HG02759 (cell line): ENCODE measurements around the gene PYGB.

ENCODE experiments used
- ATAC-seq: cut with Tn5 transposase; IDR thresholded peaks from one replicate; pipeline ENCODE4 v1.9.1; 2021; ENCODE audit warnings: mild to moderate bottlenecking, moderate library complexity; ENCODE audit not compliant: unreplicated experiment

The PYGB gene

GRCh38 chr20:25269057-25269832, 21.4 kb downstream of the PYGB start:
- no peak for ATAC-seq

DNA sequence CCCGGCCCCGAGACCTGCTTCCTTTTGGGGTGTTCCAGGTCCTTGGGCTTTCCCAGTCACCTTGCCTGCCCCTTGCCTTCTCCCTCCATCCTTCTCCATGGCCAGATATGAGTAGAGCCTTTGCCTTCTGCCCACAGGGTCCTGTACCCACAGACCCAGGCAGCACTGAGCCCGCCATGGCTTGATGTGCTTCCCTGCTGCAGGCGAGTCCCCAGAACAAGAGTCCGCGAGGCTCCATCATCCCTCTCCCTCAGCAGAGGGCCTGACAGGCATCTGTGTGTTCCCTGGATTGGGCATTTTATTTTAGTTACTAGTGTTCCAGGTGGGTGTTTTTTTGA, 21.9 kb downstream of the PYGB start:
- no peak for ATAC-seq

DNA sequence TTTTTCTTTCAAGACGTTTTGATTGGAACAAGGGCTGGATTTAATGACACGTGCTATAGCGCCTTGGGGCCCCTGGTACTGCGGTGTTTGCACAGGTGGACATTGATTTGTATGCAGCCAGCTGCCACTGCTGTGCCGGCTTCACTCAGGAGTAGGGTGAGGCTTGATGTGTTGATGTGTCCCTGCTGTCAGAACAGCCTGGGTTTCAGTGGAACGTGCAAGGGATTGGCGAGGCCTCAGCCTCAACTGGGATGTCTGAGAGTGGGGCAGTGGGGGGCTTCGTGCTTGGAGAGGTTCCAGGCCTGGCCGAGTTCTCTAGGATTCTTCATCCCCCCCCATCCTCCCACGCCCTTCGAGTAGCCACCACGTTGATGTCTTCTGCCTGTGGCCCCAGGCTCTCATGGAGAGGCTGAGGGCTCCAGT, 23.0 kb downstream of the PYGB start:
- no peak for ATAC-seq

- ATAC-seq = no peak
Measured at GRCh38 chr20:25271486-25272222, 23.8 kb downstream of the PYGB start.

DNA sequence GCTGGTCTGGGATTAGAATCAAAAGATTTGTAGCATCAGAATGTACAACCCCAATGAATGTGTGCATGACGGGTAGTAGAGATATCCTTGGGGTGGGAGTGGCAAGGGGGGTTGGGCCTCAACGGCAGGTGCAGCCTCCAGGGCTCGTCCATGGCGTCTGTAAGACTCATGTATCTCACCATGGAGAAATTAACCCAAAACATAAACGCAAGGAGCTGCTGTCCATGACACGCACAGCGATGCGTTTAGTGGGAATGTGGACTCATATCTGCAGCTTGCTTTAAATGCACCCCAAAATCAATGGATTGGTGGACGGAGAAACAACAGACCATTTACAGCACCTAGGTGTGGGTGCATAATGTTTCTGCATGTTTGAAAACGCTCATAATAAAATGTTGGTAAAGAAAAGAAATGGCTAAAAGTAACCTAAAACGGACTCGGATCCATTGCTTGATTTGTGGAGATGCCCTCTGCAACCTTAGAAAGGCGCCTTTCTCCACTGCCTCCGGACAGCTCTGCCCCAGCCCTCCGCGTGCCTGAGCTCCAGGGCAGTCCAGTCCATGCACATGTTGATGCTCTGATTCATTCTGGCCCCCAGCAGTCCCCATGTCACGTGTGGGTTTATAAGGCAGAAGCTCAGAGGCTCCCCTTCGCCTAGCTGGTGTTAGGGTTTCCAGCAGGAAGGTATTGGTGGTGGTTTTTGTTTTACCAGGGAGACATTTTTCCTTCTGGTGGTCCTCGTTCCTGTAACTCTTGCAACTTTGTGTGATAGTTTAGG, 24.5 kb downstream of the PYGB start:
- ATAC-seq = no peak

- no peak for ATAC-seq
Measured at GRCh38 chr20:25273046-25273445, 25.2 kb downstream of the PYGB start.

GRCh38 chr20:25273541-25274358, 25.9 kb downstream of the PYGB start:
- no peak for ATAC-seq

DNA sequence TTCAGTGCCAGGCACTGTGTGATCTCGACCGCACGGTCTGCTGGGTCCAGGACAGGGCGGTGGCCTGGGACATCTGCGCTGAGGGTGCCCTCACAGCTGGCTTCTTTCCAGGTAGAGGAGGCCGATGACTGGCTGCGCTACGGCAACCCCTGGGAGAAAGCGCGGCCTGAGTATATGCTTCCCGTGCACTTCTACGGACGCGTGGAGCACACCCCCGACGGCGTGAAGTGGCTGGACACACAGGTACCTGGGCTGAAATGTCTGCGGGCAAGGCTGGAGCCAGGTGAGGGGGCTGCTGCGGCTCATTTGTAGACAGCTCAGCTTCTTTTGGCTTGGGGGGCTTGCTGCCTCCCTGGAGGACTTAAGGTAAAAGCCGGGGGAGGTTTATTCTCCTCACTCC, 26.6 kb downstream of the PYGB start:
- no peak for ATAC-seq

DNA sequence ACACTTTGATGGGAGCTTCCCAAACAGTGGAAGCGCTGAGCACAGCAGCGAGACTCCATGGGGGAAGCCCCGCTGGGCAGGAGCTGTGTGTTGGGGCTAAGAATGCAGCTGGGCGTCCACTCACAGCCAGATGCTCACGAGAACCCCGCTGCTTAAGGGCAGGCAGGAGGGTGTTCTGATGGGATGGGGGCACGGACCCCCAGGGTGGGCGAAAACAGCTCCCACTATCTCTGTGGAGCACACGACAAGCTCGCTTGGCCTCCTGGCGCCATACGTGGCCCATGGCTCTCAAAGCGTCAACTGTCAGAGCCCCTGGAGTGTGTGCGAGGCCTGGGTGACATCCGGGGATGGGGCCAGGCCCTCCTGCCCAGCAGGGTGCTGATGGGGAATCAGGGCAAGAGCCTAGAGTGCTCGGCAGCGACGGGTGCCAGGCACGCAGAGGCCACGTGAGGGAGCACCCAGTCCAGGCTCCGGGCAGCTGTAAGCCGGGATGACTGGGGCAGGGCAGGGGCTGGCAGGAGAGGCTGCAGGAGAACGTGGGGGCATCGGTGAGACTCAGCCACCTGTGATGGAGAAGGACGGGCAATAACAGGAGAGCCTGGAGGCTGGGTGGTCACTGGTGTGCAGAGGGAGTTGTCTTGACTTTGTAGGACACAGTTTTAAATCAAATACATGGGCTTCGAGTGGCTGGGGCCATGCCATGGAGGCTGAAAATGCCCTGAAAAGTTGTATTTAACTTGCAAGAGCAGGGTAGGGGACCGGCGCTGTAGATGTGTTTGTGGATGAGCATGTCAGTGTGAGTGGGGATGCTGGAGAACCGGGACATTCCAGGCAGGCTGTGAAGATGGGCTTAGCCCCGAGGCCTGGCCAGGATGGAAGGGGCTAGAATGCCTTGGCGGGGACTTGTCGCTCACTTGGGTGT, 27.3 kb downstream of the PYGB start:
- ATAC-seq = no peak

- ATAC-seq = no peak
Measured at GRCh38 chr20:25275813-25276532, 28.1 kb downstream of the PYGB start.

DNA sequence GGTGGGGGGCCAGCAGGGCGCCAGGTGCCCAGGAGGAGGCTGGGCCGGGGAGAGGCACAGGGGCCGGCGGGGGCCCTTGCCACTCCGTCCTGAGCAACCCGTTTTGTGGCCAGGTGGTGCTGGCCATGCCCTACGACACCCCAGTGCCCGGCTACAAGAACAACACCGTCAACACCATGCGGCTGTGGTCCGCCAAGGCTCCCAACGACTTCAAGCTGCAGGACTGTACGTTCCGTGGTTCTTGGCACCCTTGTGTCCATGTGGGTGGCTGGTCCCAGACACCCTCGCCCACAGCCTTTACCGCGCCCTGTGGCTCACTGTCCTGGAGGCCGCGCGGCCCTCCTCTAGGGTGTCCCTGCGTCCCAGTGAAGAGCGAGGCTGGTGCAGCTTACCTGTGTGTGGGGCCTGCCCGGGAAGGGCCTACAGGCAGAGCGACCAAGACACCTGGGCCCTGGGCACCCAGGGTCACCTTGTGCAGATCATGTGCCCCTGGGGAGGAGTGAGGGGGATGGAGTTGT, 28.7 kb downstream of the PYGB start:
- no peak for ATAC-seq

DNA sequence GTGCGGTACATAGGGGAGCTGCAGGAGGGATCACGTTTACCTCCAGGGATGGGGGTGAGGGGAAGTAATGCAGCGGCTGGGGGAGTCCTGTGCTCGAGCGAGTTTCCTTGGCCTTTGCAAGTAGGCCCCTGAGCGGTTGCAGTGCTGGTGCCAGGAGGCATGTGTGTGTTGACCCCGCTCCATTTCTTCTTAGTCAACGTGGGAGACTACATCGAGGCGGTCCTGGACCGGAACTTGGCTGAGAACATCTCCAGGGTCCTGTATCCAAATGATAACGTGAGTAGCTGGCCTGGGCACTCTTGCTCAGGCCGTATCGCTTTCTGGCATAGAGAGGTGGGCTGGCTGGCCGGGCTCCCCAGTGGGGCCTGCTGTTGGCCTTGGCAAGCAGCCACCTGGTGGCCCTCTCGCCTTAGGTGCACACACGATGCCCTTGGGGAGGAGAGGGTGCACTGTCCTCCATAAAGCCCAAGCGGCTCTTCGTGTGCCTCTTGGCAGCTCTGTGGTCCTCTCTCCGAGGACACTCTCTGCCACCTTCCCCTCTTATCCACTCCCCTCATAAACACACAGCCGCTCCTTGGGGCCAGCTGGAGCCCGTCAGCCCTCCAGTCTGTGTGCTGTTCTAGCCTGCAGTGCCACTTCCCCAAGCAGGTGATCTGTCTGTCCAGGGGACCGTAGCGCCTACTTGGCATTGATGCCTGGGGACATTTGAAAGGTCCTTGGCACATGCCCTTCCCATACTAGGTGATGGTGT, 29.3 kb downstream of the PYGB start:
- ATAC-seq = no peak

- no peak for ATAC-seq
Measured at GRCh38 chr20:25277941-25278521, 30.1 kb downstream of the PYGB start.

- no peak for ATAC-seq
Measured at GRCh38 chr20:25278636-25279361, 30.9 kb downstream of the PYGB start.

DNA sequence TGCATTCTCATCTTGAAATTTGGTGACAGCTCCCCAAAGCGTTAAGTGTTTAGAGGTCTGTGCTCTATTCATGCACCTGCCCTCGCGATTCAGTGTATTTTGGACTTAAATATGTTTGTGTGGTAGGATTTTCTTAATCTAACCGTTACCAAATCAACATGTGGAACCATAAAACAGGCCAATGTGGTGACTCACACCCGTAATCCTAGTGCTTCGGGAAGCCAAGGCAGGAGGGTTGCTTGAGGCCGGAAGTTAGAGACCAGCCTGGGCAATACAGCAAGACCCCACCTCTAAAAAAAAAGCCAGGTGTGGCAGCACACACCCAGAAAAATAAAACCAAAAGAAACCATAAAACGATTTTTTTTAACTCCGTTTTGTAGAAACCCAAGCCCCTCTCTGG, 31.5 kb downstream of the PYGB start:
- no peak for ATAC-seq

DNA sequence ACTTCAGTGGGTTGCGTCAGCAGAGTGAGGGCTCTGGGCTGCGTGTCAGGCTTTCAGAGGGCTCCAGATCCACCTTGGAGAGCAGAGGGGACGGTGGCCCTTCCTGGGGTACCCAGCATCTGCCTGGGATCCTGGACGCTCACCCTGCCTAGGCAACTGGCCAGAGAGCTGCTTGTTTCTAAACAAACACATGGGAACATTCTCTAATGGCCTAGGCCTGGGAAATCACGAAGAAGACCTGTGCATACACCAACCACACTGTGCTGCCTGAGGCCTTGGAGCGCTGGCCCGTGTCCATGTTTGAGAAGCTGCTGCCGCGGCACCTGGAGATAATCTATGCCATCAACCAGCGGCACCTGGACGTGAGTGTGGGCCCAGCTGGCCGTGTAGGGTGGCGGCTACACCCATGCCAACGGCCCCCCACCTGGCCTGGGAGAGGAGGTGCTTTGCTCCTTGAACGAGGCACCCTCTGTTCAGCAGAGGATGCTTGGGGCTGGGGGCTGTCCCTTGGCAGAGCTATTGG, 32.2 kb downstream of the PYGB start:
- ATAC-seq = no peak
